GM21528 (cell line): ENCODE data around the gene CHP2.
"Not testable (repeated sequence)": the region's sequence is repeated elsewhere in the genome, so short reads cannot be mapped to it uniquely, and the experiment has no call there.

Experiments used
- ATAC-seq: cut with Tn5 transposase; IDR thresholded peaks from one replicate; pipeline ENCODE4 v1.9.1; 2021; ENCODE audit warnings: mild to moderate bottlenecking, moderate library complexity; ENCODE audit not compliant: unreplicated experiment, low FRiP score

CHP2 gene

DNA sequence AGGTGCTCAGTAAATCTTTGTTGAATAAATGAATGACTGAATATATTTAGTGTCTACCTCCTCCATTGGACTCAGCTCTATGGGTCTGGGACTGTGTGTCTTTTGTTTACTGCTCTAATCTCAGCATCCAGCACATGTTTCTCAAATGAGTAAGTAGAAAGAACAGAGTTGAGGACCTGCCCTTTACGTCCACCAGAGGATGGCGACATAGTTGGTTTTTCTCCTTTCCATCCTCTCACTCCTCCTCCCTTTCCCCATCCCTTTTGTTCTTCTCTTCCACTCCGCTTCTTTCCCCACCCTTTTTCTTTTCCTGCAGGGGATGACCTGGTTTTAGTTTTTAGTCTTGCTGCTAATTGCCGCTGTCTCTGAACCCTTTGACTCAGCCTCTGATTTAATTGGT, 12.1 kb upstream of the CHP2 start:
- no peak for ATAC-seq

DNA sequence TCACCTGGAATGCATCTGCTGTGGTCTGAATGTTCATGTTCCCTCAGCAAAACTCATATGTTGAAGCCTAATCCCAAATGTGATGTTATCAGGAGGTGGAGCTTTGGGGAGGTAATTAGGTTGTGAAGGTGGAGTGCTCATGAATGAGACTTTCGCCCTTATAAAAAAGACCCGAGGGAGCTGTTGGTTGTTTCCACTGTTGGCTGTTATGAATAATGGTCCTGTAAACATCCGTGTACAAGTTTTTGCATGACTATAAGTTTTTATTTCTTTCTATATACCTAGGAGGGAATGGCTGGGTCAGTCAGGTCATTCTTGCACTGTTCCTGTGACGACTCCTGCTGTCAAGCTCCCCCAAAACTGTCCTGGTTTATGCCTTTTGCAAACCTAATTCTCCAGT, 9.6 kb upstream of the CHP2 start:
- no peak for ATAC-seq

DNA sequence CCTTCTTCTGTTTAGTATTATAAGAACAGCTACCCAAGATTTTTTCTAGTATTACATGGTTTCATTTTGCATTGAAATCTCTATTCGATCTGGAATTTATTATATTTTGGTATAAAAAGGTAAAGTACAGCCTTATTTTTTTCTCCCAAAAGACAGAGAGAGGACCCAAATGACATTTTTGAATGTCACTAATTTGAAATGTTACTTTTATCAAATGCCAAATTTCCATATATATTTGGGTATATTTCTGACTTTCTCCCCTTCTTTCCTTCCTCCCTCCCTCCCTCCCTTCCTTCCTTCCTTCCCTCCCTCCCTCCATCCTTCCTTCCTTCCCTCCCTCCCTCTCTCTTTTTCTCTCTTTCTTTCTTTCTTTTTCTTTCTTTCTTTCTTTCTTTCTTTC, 6.2 kb upstream of the CHP2 start:
- no peak for ATAC-seq

DNA sequence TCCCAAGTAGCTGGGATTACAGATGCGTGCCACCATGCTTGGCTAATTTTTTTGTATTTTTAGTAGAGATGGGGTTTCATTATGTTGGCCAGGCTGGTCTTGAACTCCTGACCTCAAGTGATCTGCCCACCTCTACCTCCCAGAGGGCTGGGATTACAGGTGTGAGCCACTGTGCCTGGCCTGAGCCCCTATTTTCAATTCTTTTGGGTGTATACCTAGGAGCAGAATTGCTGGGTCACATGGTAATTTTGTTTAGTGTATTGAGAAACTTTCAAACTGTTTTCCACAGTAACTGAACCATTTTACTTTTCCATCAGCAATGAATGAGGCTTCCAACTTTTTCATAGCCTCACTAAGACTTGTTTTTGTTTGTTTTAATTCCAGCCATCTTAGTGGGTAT, 3.8 kb upstream of the CHP2 start:
- not testable (repeated sequence) for ATAC-seq

DNA sequence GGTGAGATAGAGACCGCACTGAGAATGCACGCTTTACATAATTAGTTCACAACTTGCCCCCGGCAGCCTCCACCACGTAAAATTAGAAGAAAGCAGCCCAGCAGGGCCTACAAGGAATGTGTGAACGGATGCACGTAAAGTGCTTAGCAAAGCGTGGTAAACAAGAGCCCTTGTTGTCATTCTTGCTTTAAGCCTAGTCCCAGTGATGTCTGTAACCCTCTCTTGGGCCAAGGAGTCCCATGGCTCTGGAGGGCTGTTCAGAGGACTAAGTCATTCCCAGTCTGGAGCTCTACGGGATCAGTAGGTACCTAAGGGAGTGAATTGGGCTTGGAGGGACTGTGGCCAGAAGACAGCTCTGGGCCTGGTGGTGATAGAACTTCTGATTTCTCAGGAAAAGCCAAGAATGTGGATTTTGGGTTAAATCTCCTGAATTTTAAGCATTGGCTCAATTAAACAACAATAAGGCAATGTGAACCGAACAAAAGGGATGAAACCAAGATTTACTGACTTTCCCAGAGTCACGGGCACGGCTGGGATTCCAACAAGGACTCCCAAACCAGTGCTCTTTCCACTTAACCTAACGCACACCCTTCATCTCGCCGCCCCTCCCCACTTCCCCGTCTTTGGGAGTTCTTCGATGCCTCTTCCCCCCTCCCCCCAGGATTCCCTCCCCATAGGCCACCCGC, 775 bp upstream of the CHP2 start:
- ATAC-seq, result no peak

DNA sequence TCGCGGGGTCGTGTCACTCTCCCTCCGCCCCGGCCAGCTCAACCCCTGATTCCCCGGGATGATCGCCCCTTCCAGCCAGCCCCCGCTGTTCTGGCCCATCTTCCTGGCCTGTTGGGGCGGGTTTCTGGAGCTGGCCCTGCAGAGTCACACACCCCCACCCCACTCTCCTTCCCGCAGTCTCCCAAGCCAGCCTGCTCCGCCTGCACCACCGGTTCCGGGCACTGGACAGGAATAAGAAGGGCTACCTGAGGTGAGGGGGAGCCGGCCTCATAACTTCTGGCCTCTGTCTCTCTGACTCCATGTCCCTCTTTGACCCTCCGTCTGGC, 621 bp downstream of the CHP2 start:
- ATAC-seq, result no peak

DNA sequence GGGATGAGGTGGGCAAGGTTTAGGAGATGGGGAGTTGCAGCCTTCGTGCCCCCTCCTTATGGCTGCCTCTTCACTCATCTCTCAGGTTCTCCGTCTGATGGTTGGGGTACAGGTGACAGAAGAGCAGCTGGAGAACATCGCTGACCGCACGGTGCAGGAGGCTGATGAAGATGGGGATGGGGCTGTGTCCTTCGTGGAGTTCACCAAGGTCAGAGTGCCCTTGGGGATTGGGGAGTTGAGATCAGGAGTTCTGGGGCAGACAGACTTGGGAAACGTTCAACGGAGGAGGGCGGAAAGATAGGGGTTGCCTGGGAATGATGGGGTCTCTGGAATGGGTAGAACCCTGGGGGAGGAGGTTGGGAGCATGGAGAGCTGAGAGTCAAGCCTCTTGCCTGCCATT, 2.3 kb downstream of the CHP2 start:
- no peak for ATAC-seq

DNA sequence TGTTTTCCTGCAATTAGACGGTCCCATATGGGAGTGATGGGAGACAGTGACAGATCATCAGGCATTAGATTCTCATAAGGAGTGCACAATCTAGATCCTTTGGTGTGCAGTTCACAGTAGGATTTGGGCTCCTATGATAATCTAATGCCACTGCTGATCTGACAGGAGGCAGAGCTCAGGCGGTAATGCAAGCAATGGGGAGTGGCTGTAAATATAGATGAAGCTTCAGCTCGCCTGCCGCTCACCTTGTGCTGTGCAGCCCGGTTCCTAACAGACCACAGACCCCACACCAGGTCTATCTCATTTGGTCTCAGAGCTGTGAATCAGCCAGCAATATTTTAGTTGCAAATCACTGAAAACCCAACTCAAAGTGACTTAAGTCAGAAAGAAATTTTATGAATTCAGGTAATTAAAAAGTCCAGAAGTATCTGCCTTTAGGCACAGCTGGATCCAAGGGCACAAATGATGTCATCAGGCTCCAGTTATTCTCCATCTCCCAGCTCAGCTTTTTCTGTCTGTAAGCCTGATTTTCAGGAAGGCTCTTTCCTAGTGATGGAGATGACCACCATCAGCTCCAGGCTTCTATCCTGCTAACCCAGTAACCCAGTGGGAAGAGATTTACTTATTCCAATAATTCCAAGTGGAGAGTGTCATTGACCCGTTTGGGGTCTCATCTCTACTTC, 3.3 kb downstream of the CHP2 start:
- ATAC-seq, result no peak

DNA sequence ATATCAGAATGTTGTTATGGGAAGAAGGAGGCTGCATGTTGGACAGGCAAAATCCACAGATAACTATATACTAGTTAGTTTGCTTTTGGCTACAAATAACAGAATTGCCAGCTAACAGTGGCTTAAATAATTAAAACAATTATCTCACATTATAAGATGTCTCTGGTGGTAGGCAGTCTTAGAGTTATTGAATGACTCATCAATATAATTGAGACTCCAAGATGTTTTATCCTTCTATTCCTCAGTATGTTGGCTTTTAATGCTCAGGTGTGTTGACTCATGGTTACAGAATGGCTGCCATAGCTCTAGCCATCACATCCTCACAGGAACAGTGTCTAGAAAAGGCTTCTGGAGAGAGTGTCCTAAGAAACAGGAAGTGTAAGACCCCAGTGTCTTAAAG, 11.1 kb downstream of the CHP2 start:
- ATAC-seq, result no peak

DNA sequence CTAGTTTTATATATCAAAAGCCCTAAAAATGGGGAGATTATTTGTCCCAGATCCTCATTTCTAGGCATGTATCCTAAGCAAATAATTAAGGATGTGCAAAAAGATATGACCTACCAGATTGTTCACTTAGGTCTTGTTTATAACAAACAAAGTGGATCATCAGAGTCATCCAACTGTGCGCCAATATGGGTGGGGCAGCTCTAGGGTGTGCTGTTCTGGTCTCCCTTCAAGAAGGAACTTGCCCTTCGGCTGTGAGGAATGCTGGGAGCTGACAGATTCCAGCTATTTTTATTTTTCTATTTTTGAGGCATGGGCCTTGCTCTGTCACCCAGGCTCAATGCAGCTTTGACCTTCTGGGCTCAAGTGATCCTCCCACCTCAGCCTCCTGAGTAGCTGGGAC, 13.8 kb downstream of the CHP2 start:
- ATAC-seq, result no peak

DNA sequence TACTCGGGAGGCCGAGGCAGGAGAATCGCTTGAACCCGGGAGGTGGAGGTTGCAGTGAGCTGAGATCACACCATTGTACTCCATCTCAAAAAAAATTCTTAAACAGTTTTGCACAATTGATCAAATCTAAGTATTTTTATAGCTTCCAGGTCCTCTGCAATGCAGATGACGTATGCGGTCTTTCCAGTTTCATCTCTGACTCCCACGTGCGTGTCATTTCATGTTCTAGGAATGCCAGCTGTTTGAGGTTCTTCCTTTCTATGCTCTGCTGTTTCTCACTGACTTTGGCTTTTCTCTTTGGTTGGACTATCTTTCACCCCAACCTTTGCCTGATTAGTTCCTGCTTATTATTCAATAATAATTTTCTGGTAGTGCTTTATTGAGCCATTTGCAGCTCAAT, 16.2 kb downstream of the CHP2 start:
- ATAC-seq, result no peak

DNA sequence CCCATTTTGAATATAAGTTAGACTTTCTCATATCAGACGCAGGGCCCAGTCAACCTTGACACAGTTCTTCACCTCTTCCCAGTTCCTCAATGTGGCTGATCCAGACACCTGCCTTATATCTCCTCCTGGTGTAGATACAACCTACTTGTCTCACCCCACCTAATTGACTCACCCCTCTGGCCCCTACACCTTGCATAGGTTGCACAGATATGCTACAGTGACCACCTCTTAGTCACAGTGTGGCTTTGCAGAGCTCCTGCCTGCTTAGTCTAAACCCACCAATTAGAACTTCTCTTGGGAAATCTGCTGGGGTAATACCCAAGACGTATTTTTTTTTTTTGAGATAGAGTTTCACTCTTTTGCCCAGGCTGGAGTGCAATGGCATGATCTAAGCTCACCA, 16.8 kb downstream of the CHP2 start:
- ATAC-seq, result no peak

DNA sequence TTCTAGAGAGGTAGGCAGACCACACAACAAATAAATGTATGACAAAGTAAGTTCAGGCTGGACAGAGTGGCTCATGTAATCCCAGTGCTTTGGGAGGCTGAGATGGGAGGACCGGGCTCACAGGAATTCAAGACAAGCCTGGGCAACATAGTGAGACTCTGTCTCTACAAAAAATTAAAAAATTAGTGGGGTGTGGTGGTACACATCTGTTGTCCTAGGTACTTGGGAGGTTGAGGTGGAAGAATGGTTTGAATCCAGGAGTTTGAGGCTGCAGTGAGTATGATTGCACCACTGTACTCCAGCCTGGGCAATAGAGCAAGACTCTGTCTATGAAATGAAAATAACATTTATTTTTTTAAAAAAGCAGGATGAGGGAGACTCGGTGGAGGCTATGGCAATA, 18.5 kb downstream of the CHP2 start:
- no peak for ATAC-seq

DNA sequence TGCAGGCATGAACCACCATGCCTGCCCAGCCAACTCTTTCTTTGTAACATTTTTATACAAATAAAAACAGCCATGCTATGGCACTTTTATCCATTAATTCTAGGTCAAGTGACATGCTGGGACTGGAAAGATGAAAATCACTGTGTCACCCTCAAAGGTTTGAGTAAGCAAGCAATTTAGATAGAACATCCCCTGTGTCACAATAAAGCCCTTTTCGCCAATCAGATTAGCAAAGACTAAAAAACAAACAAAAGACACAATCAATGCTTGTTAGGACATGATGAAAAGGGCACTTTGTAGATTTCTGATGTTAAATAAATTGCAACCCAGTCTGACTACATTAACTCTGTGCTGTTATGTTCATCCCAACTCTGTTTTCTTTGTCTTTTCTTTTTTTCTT, 26.4 kb downstream of the CHP2 start:
- no peak for ATAC-seq

DNA sequence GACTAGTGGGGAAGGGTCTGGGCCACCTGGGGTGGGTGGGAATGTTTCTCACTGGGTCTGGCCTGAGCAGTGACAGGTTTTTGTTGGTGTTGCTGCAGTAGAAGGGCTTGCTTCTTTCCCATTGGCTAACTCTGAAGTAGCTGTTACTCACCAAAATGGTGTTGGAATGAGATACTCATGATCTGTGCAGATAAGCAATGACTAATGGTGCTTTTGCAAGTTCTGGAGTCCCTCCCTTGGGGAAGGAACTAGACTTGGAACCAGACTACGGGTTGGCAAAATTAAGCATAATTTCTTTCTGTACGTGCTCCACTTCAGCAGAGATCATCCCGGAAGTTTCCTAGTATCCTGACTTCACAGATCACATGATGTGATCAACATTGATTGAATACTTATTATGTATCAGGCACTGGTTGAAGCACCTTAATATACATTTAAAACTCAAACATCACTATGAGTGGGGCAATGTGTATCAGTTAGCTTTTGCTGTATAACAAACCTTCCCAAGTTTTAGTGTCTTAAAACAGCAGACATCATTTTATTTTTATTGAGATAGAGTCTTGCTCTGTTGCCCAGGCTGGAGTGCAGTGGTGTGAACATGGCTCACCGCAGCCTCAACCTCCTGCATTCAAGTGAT, 30.1 kb downstream of the CHP2 start:
- ATAC-seq, result no peak

DNA sequence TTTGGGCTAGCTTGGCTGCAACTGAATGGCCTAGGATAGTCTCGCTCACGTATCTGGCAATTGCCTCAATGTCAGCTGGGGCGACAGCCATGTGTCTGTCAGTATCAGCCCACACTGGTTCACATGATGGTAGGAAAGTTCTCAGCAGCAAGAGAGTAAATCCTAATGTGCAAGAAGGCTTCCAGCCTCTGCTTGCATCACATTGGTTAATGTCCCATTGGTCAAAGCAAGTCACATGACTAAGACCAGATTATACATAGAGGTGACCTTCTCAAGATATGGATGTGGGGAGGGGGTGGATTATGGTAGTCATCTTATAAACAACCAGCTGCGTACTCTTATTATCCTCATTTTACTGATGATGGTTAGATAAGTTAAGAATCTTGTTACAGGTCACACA, 31.0 kb downstream of the CHP2 start:
- ATAC-seq, result no peak

DNA sequence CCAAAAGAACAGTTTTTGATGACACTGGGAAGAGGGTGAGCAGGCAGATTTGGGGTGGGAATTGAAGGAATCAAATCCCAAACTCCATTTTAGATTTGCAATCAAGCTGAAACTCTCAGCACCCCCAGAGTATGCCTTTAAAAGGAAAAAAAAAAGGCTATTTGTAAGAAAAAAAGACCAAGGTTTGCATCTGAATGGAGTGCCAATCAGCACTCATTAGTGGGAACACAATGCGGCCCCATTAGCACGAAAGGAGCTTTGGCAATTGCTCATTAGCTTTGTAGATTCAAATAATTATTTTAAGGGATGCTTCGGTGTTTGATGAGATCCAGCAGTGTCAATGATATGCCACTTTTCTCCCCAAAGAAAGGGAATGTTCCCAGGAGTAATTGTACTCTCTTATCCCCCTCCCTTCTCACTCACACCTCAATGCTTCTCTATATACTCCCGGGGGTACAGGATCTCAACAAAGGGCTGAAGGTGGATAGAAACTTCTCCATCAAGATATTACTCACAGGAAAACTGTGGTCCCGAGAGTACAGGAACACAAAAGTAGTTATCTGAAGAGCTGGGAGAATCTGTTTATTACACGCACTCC, 32.2 kb downstream of the CHP2 start:
- no peak for ATAC-seq

DNA sequence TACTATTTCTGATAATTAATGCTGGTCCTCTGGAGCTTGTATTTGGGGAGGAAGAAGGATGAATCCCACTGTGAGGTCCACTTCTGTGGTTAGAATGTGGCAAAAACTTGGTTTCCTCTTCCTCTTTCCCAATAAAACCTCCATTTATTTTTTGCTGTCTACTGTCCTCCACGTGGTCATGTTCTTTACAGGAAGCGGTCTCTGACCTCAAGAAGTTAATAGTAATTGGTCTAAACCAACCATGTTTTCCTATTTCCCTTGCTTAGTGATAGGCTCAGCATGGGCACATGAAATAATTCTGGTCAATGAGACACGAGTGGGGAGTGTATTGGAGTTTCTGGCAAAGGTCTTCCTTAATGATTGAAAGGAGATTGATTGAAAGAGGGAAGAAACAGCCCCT, 33.9 kb downstream of the CHP2 start:
- no peak for ATAC-seq

DNA sequence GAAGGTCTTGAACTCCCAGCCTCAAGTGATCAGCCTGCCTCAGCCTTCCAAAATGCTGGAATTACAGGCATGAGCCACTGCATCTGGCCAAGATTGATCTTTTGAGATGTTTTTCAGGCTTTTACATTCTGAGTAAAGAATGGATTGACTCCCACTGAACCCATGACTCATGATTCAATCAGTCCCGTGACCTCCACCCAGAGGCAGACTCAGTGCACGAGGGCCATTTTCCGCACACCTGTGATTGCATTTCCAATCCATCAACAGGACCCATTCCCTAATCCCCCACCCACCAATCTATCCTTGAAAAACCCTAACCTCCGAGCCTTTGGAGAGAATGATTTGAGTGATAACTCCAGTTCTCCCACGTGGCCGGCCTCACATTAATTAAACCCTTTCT, 40.6 kb downstream of the CHP2 start:
- no peak for ATAC-seq

DNA sequence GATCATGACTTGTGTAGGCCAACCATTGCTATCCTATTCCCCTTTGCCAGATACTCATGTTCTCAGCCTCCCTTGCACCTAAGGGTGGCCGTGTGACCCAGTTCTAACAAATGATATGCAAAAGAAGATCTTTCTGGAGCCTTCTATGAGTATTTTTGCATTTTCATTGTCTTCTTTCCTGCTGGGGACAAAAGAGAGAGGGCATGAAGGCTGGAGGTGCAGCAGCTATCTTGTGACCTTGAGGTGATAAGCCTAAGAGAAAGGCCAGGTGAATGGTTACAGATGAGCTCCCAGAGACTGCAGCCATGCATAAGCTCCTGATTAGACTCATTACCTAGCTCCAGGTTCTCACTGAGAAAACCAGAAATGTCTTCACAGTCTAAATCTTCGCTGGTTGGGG, 42.1 kb downstream of the CHP2 start:
- no peak for ATAC-seq

DNA sequence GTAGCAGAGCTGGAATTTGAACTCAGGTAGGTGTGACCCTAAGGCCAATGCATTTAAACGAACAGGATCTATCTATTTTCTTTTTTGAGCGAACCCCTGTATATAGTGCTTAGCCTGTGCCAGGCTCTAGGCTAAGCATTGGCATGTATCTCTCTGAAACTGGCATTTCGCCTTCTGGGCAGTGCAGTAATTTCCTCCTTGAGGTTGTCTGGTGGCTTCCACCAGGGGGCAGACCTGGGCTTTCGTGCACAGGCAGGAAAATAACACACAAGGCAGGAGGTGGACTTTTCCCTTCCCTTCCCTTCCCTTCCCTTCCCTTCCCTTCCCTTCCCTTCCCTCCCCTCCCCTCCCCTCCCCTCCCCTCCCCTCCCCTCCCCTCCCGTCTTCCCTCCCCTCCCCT, 46.6 kb downstream of the CHP2 start:
- no peak for ATAC-seq

DNA sequence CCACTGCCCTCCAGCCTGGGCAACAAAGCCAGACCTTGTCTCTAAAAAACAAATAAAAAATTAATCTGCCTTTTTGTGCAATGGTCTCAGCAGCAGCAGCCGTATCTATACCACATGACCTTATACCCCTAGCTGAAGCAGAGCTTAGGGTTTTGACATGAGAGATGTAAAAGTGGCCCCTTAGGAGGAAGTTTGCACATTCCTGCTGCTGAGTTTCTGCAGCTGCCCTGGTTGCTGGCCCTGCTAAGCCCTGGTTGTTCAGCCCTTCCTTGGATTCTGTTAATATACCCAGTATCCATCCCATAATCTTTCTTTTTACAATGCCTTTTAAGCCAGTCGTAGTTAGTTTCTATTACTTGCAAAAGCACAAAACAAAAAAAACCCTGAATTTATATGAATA, 48.0 kb downstream of the CHP2 start:
- ATAC-seq, result no peak
